Naive thymus-derived CD8-positive, alpha-beta T cell (primary cell): ENCODE measurements around the gene PLRG1. TPM values are rescaled to one million over a fixed set of nuclear protein-coding genes. Genes with fewer than 3 reads are reported as not detected.

ENCODE experiments used
- polyA plus RNA-seq, 3 donors: library from polyadenylated mRNA; unstranded; fragments of 300-500 nt; fragmentation: Illumina TruSeq; gene quantifications; one replicate each; pipeline ENCODE4 v1.2.3, GENCODE V29; 2021
- total RNA-seq, 8 experiments: library from RNA in 2 of 8; stranded (reverse) in 2 of 8; gene quantifications; one replicate each; pipeline ENCODE4 v1.2.3 and lab custom pipeline; 2021 to 2026

Gene PLRG1
- total and polyA plus RNA-seq, 5 experiments from 2014 or later: 86.2 to 92.4 (median 90.4) TPM

Other genes with a start within 250 kb of the PLRG1 start
- not detected for gene DCHS2, start 58.6 kb downstream of the PLRG1 start, total RNA-seq
- gene DCHS2, start 58.6 kb downstream of the PLRG1 start, polyA plus RNA-seq: not detected
- gene FGB, start 12.6 kb upstream of the PLRG1 start, total RNA-seq: not detected
- not detected for gene FGB, start 12.6 kb upstream of the PLRG1 start, polyA plus RNA-seq
- not detected for gene FGA, start 40.3 kb upstream of the PLRG1 start, total RNA-seq
- not detected for gene FGA, start 40.3 kb upstream of the PLRG1 start, polyA plus RNA-seq
- gene FGG, start 62.3 kb upstream of the PLRG1 start, total RNA-seq: not detected
- not detected for gene FGG, start 62.3 kb upstream of the PLRG1 start, polyA plus RNA-seq
- gene LRAT, start 193.6 kb upstream of the PLRG1 start, total RNA-seq: not detected
- gene LRAT, start 193.6 kb upstream of the PLRG1 start, polyA plus RNA-seq: not detected
- not detected for gene RBM46, start 230.9 kb upstream of the PLRG1 start, total RNA-seq
- gene RBM46, start 230.9 kb upstream of the PLRG1 start, polyA plus RNA-seq: not detected